Measurements from ENCODE around the gene PMF1.

- TF ChIP-seq, protein P1, sequence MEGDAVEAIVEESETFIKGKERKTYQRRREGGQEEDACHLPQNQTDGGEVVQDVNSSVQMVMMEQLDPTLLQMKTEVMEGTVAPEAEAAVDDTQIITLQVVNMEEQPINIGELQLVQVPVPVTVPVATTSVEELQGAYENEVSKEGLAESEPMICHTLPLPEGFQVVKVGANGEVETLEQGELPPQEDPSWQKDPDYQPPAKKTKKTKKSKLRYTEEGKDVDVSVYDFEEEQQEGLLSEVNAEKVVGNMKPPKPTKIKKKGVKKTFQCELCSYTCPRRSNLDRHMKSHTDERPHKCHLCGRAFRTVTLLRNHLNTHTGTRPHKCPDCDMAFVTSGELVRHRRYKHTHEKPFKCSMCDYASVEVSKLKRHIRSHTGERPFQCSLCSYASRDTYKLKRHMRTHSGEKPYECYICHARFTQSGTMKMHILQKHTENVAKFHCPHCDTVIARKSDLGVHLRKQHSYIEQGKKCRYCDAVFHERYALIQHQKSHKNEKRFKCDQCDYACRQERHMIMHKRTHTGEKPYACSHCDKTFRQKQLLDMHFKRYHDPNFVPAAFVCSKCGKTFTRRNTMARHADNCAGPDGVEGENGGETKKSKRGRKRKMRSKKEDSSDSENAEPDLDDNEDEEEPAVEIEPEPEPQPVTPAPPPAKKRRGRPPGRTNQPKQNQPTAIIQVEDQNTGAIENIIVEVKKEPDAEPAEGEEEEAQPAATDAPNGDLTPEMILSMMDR (IDR thresholded peaks at IDR 0.05), result no peak
- TF ChIP-seq POLR2A (IDR thresholded peaks at IDR 0.05), result no peak
Measured at GRCh38 chr1:156249593-156249992, 36.8 kb downstream of the PMF1 start.

All from breast epithelium (tissue), 3 donors.